WI38 (cell line): ENCODE measurements around the gene PLAC9.

ENCODE experiments used
- H3K4me3 ChIP-seq: 2 replicates; pipeline ENCODE4 v1.5.1; 2011; ENCODE audit warnings: low read depth, mild to moderate bottlenecking, control low read depth, low read length
- CTCF ChIP-seq: IDR thresholded peaks from 2 replicates; pipeline ENCODE4 v1.5.1; 2012; ENCODE audit warnings: low read depth, mild to moderate bottlenecking, control low read depth, low read length

Gene PLAC9

GRCh38 chr10:80108576-80109239, 23.8 kb upstream of the PLAC9 start:
- TF ChIP-seq CTCF, result no peak

GRCh38 chr10:80110986-80111385, 21.5 kb upstream of the PLAC9 start:
- H3K4me3 ChIP-seq, result no peak overlapping the region
- TF ChIP-seq CTCF, result no peak

More at GRCh38 chr10:80108576-80109239, 23.8 kb upstream of the PLAC9 start:
- no peak overlapping the region for H3K4me3 ChIP-seq

- H3K4me3 ChIP-seq, result no peak overlapping the region
- TF ChIP-seq CTCF, result no peak
These were observed 13.9 kb upstream of the PLAC9 start for GRCh38 chr10:80118669-80119068.

GRCh38 chr10:80122110-80122710, 10.3 kb upstream of the PLAC9 start:
- H3K4me3 ChIP-seq, result no peak overlapping the region
- no peak for TF ChIP-seq CTCF

GRCh38 chr10:80122746-80123145, 9.8 kb upstream of the PLAC9 start:
- no peak for TF ChIP-seq CTCF
- H3K4me3 ChIP-seq, result no peak overlapping the region

GRCh38 chr10:80126876-80127275, 5.7 kb upstream of the PLAC9 start:
- no peak overlapping the region for H3K4me3 ChIP-seq
- TF ChIP-seq CTCF, result no peak

GRCh38 chr10:80131499-80131901, 1.0 kb upstream of the PLAC9 start:
- TF ChIP-seq CTCF, result no peak
- H3K4me3 ChIP-seq, result no peak overlapping the region
